T-helper 9 cell (primary cell): Measurements from ENCODE around the gene MS4A6E.

ENCODE experiments used
- DNase-seq: peaks from one replicate; pipeline ENCODE4 v3.0.0-alpha.2; 2020

MS4A6E gene

DNA sequence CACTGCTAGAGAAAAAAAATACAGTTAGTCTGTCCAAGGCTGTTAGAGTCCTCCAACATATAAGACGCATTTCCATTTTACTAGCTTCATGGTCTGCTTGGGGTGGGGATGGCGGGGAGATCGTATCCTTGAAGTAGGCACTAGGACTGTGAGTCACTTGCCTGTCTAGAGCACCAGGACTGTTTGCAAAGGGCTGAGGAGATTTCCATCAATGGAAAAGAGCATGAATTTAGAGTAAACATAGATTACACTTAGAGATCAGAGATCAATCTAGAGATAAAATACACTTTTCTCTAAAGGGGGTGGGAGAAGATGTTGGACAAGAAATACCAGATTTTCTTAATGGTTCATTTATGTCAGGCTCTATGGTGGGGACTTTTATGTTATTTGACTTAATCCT lies 49.5 kb downstream of the MS4A6E start:
- DNase-seq = no peak

DNA sequence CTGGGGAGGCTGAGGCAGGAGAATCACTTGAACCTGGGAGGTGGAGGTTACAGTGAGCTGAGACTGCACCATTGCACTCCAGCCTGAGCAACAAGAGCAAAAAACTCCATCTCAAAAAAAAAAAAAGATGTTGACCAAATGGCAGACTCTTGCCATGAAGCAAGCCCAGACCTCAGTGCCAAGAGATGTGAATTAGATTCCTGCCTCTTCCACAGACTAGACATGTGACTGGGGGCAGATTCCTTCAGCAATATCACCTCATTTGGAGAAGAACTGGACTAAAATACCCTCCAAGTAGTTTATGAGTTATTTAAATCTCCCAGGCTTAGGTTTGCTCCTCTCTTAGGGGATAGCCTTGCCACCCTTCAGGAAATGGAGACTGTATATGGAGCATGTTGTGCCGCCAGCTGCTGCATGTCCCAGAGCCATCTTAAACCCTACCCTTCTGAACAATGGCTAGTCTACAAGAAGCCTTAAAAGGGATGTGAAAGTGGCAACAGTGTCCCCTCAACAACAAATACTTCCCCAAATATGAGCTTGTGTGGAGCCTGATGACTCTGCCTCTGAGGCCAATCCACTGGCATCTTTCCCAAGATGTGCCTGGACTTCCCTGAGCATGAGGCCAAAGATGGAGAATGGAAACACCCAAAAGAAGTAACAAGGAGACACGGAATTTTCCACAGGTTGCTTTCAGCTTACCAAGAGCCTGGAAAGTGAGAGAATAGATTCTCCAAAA lies 50.5 kb downstream of the MS4A6E start:
- no peak for DNase-seq

GRCh38 chr11:60378354-60378753 lies 51.3 kb downstream of the MS4A6E start, which contains the start of gene MS4A7:
Gene MS4A7 (plus strand): TSS chr11:60378532. CDS start chr11:60383142, 4,610 bp downstream.
- no peak for DNase-seq

DNA sequence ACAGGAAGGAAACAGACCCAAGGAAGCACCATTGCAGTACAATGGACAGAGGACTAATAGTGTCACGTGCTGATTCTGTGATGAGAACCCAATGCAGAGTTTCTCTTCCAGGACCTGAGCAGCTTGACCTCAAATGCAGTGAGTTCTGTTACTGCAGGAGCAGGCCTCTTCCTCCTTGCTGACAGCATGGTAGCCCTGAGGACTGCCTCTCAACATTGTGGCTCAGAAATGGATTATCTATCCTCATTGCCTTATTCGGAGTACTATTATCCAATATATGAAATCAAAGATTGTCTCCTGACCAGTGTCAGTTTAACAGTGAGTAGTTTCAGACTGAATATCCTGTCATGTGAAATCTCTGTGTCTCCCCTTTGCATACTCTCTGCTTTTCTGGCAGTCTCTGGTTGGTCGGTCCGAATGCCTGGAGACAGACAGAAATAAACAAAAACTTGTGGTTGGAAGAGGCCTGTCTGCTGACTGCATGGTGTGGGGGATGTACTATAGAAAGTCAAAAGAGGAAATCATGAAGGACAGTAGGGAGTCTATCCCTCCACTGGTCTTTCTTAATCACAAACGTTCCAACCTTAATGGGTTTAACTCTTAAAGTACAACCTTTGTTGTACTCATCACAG lies 62.3 kb downstream of the MS4A6E start:
- DNase-seq = no peak

DNA sequence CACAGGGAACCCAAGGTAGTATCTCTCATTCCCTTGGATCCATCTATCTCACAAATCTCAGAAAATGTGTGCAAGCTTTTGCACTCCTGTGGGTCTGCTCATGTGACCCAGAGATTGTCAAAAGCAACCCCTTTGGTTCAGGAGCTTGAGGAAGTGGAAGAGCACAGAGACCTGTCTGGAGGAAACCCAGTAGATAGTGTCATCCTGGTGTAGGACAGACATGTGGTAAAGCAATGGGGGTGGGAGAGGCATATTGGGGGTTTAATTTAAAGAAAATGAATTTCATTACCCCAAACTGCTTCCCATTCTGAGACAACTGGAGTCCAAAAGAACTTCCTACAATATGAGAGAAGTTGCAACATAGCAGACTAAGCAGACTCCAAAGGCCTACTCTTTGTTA lies 63.4 kb downstream of the MS4A6E start:
- DNase-seq = no peak
